ENCODE data around the gene TPD52L2. TPM values are rescaled to one million over a fixed set of nuclear protein-coding genes. Genes with fewer than 3 reads are reported as not detected.

TPD52L2 gene
- total RNA-seq, 4 donors from 2014 or later, result 85.9 to 101 (median 94.7) TPM

DNA sequence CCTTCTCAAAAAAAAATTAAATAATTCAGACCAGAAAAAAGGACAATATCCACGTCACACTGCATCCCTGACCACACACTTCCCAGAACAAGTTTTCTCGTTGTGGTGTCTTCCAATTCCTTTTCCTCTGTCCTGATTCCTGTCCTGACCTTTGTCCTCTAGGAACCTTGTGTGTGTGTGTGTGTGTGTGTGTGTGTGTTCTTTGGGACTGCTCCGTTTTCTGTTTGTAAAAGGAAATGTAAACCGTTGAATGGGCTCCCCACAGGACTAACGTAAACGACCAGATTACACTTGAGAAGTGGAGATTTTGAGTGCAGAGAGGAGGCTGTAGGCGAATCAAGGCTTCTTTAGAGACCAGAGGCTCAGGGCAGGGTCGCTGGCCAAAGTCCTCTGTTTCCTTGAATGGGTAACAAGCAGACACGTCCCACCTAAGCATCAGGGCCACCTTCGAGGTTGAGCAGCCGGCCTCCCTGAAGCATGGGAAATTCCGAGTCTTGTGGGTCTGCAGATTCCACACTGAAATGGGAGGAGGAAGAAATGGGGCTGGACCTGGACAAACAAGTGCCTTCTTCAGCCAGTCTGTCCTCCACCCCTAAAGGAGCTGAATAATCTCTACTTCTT lies 41.3 kb upstream of the TPD52L2 start:
- DNase-seq (ENCODE audit: low spot score in 2 of 2), result no peak
- intact Hi-C loops (cut with DNase I; ENCODE audit: low total_unique reads), result no loop called here
- H3K4me3 ChIP-seq (ENCODE audit: low read depth, poor library complexity, severe bottlenecking), result no peak overlapping the region
- TF ChIP-seq POLR2A (IDR thresholded peaks at IDR 0.05), result no peak
- WGBS, 2 donors, result 71 to 78% methylated on average over 12 of the region's 12 CpGs

- DNase-seq (ENCODE audit: low spot score in 2 of 2), result no peak
- WGBS, 2 donors, result 92 to 95% methylated on average over 25 of the region's 25 CpGs
- H3K4me3 ChIP-seq (ENCODE audit: low read depth, poor library complexity, severe bottlenecking), result no peak overlapping the region
These were observed 39.5 kb upstream of the TPD52L2 start for GRCh38 chr20:63825331-63826118.

GRCh38 chr20:63826753-63827152 lies 38.3 kb upstream of the TPD52L2 start:
- 73 to 85% methylated on average over 13 of the region's 13 CpGs for WGBS, 2 donors
- TF ChIP-seq CTCF (IDR thresholded peaks at IDR 0.05), result no peak
- TF ChIP-seq POLR2A (IDR thresholded peaks at IDR 0.05), result no peak
- H3K4me3 ChIP-seq (ENCODE audit: low read depth, poor library complexity, severe bottlenecking), result no peak overlapping the region
- intact Hi-C loops (cut with DNase I; ENCODE audit: low total_unique reads), result no loop called here
- no peak for DNase-seq (ENCODE audit: low spot score in 2 of 2)

More at GRCh38 chr20:63825331-63826118, 39.5 kb upstream of the TPD52L2 start:
- no peak for TF ChIP-seq CTCF (IDR thresholded peaks at IDR 0.05)
- no peak for TF ChIP-seq POLR2A (IDR thresholded peaks at IDR 0.05)
- intact Hi-C loops (cut with DNase I; ENCODE audit: low total_unique reads), result no loop called here

GRCh38 chr20:63828124-63828523 lies 36.9 kb upstream of the TPD52L2 start:
- no peak overlapping the region for H3K4me3 ChIP-seq (ENCODE audit: low read depth, poor library complexity, severe bottlenecking)
- intact Hi-C loops (cut with DNase I; ENCODE audit: low total_unique reads), result no loop called here
- 89 to 92% methylated on average over 8 of the region's 8 CpGs for WGBS, 2 donors
- DNase-seq (ENCODE audit: low spot score in 2 of 2), result no peak
- no peak for TF ChIP-seq POLR2A (IDR thresholded peaks at IDR 0.05)
- TF ChIP-seq CTCF (IDR thresholded peaks at IDR 0.05), result no peak

GRCh38 chr20:63828545-63828944 lies 36.5 kb upstream of the TPD52L2 start:
- H3K4me3 ChIP-seq (ENCODE audit: low read depth, poor library complexity, severe bottlenecking), result no peak overlapping the region
- TF ChIP-seq CTCF (IDR thresholded peaks at IDR 0.05) (no peak), POLR2A (IDR thresholded peaks at IDR 0.05) (no peak)
- intact Hi-C loops (cut with DNase I; ENCODE audit: low total_unique reads), result no loop called here
- WGBS, 2 donors, result 84 to 89% methylated on average over 14 of the region's 14 CpGs
- DNase-seq (ENCODE audit: low spot score in 2 of 2), result no peak

DNA sequence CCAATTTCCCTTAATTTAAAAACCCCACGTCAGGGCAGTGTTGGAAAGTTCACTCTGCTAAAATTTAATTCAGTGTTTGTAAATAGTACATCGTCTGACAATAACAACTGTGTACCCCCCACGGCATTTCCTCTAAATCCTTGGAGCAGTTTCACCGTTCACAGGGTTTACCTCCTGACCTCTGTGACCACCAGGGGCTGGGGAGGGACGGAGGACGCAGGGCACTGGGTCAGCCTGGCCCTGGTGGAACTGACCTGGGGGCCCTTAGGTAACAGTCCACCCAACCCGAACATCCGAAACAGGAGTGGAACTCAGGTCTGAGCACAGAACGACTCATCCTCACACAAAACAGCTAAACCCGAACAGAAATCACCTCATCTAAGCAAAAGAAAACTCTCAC lies 36.1 kb upstream of the TPD52L2 start:
- TF ChIP-seq CTCF (IDR thresholded peaks at IDR 0.05) (no peak), POLR2A (IDR thresholded peaks at IDR 0.05) (no peak)
- no peak for DNase-seq (ENCODE audit: low spot score in 2 of 2)
- intact Hi-C loops (cut with DNase I; ENCODE audit: low total_unique reads), result no loop called here
- no peak overlapping the region for H3K4me3 ChIP-seq (ENCODE audit: low read depth, poor library complexity, severe bottlenecking)
- 76 to 77% methylated on average over 10 of the region's 10 CpGs for WGBS, 2 donors
